Kidney (tissue), 14 donors: ENCODE results near the gene FAM32A. TPM values are rescaled to one million over a fixed set of nuclear protein-coding genes. Genes with fewer than 3 reads are reported as not detected.

Source experiments
- DNase-seq, 5 donors: peaks; one replicate each; pipeline ENCODE4 v3.0.0-alpha.2; 2013 to 2020
- FAIRE-seq: peaks from 2 replicates; lab custom pipeline; 2012; peaks lifted over from hg19 to GRCh38; lab: Jason Lieb, UNC
- H3K27ac ChIP-seq, 2 donors: one replicate each; pipeline ENCODE4 v1.7.0; 2013; ENCODE audit warnings: low read depth in 2 of 2, low read length in 2 of 2, inconsistent platforms in 1 of 2
- H3K27me3 ChIP-seq: one replicate; pipeline ENCODE4 v1.7.1; 2013; ENCODE audit warnings: low read length, inconsistent platforms; ENCODE audit not compliant: control insufficient read depth, insufficient read depth
- H3K36me3 ChIP-seq, 3 donors: one replicate each; pipeline versions ENCODE4 v1.7.0 to v1.7.1; 2013; ENCODE audit warnings: low read length in 3 of 3, control low read depth in 1 of 3, inconsistent platforms in 1 of 3; ENCODE audit not compliant: insufficient read depth in 3 of 3, control insufficient read depth in 2 of 3
- H3K4me1 ChIP-seq, 3 donors: one replicate each; pipeline versions ENCODE4 v1.7.0 to v1.7.1; 2013; ENCODE audit warnings: low read length in 3 of 3, inconsistent platforms in 1 of 3, low read depth in 1 of 3; ENCODE audit not compliant: control insufficient read depth in 2 of 3, insufficient read depth in 2 of 3
- H3K4me3 ChIP-seq, 3 donors: one replicate each; pipeline versions ENCODE4 v1.7.0 to v1.8.1; 2013; ENCODE audit warnings: low read length in 3 of 3, control low read depth in 1 of 3, inconsistent platforms in 1 of 3
- H3K9ac ChIP-seq, 3 donors: one replicate each; pipeline versions ENCODE4 v1.7.0 to v1.7.1; 2013; ENCODE audit warnings: low read length in 3 of 3, control low read depth in 1 of 3, inconsistent platforms in 1 of 3
- H3K9me3 ChIP-seq, 3 donors: one replicate each; pipeline versions ENCODE4 v1.7.0 to v1.7.1; 2013; ENCODE audit warnings: low read length in 3 of 3, control low read depth in 1 of 3, inconsistent platforms in 1 of 3; ENCODE audit not compliant: control insufficient read depth in 2 of 3, insufficient read depth in 1 of 3
- intact Hi-C: fragments of 100-400 bp; cut with DNase I; formaldehyde crosslinking; loops from one replicate; pipeline ENCODE4 v1.11.1; 2022
- polyA plus RNA-seq: library from polyadenylated mRNA; stranded (reverse); fragments of 350-450 nt; fragmentation: Illumina TruSeq; extraction: RNeasy Lipid Tissue Mini Kit (QIAGEN cat#74804); gene quantifications from one replicate; pipeline ENCODE4 v1.2.3, GENCODE V29; 2014; ENCODE audit warnings: low read depth, low replicate concordance; ENCODE audit not compliant: insufficient read depth
- total RNA-seq: library from RNA; stranded (reverse); fragmentation: NEBNext Ultra II Directional; extraction: Animal tissue kit (Norgen Biotek cat#: 25700); gene quantifications from one replicate; pipeline ENCODE4 v1.2.1, GENCODE V29; 2021
- TF ChIP-seq, protein P1 (sequence below): IDR thresholded peaks from 3 replicates; pipeline ENCODE4 v1.5.1; 2012; ENCODE audit warnings: mild to moderate bottlenecking, moderate library complexity, borderline replicate concordance; ENCODE audit not compliant: insufficient read depth; ENCODE audit errors: extremely low read depth
- donor health status: control.
- donor health status: control.
- donor health status: control.
- donor health status: control.
- donor health status: control.
- donor health status: DM: yes; HTN: yes; CAD: no.
- donor health status: Normal renal cell carcinoma (clear cell type).

Gene FAM32A
- total and polyA plus RNA-seq, 2 donors from 2014 or later: 53.5 to 105 TPM

DNA sequence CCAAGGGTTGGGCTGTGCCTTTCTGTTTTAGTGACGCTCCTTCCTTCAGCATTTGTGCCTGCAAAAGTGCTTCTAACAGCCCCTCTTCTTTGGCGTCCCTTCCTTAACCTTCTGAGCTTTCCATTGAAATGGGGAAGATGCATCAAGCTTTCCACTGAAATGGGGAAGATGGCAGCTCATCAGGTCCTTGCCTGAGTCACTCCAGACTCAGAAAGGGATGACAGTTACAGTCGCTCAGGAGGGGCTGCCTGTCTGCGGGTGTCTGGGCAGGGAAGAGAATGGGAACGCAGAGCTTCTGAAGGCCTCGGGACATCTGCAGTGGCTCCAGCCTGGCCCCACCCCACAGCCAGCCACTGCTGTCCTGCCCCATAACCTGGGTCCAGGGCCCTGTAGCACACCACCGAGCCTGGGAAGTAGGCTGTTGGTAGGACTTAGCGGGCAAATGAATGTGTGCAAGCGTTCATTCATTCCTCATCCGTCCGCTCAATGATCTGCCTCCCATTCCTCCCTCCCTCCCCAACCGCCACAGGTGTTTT lies 22.3 kb downstream of the FAM32A start:
- FAIRE-seq: no peak

DNA sequence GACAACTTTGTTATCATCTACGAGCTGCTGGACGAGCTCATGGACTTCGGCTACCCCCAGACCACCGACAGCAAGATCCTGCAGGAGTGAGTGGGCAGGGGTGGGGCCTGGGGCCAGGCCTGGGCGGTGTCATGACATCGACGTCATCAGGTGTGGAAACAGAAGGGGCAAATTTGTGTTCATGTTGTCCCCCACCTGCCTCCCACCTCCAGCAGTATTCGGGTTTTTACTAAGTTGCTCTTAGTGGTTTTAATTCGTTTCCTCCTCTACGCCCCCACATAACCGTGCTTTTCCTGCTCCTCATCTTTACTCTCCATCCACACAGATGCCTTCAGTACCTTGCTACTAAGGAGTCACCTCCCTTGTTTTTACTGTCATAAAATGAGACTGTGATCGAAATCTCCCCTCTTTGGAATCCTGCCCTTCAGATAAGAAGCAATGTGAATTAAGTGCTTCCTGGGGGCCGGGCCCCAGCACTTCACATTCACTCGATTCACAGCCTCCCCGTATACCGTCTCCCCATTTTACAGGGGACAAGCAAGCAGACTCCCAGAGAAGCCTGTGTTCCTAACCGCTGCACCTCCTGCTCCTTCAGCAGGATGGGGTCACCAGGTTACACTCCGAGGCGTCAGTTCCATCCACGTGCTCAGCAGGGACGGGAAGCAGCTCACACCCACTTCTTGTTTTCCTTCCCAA lies 23.0 kb downstream of the FAM32A start:
- DNase-seq: no peak
- H3K36me3 ChIP-seq: peaks cover 0 to 49% (median 17%) of the 10 kb centered on the region in 3 donors
- no peaks in the 10 kb centered on the region for H3K27me3 ChIP-seq
- H3K27ac ChIP-seq: no peak overlapping the region
- peaks cover 0 to 10% (median 5%) of the 10 kb centered on the region in 3 donors for H3K4me1 ChIP-seq
- H3K9me3 ChIP-seq: no peaks in the 10 kb centered on the region
- H3K4me3 ChIP-seq: no peak overlapping the region
- intact Hi-C loops: no loop called here
- FAIRE-seq: no peak
- TF ChIP-seq, protein P1, sequence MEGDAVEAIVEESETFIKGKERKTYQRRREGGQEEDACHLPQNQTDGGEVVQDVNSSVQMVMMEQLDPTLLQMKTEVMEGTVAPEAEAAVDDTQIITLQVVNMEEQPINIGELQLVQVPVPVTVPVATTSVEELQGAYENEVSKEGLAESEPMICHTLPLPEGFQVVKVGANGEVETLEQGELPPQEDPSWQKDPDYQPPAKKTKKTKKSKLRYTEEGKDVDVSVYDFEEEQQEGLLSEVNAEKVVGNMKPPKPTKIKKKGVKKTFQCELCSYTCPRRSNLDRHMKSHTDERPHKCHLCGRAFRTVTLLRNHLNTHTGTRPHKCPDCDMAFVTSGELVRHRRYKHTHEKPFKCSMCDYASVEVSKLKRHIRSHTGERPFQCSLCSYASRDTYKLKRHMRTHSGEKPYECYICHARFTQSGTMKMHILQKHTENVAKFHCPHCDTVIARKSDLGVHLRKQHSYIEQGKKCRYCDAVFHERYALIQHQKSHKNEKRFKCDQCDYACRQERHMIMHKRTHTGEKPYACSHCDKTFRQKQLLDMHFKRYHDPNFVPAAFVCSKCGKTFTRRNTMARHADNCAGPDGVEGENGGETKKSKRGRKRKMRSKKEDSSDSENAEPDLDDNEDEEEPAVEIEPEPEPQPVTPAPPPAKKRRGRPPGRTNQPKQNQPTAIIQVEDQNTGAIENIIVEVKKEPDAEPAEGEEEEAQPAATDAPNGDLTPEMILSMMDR: no peak
- H3K9ac ChIP-seq: no peak overlapping the region

More for the DNA sequence above, 22.3 kb downstream of the FAM32A start:
- intact Hi-C loops: no loop called here
- Histone ChIP-seq H3K4me1 (peaks cover 0 to 10% (median 5%) of the 10 kb centered on the region in 3 donors), H3K9ac (no peak overlapping the region), H3K27ac (no peak overlapping the region), H3K4me3 (no peak overlapping the region), H3K36me3 (peaks cover 0 to 55% (median 18%) of the 10 kb centered on the region in 3 donors), H3K27me3 (no peaks in the 10 kb centered on the region), H3K9me3 (no peaks in the 10 kb centered on the region)
- DNase-seq: no peak
- TF ChIP-seq, protein P1: no peak

DNA sequence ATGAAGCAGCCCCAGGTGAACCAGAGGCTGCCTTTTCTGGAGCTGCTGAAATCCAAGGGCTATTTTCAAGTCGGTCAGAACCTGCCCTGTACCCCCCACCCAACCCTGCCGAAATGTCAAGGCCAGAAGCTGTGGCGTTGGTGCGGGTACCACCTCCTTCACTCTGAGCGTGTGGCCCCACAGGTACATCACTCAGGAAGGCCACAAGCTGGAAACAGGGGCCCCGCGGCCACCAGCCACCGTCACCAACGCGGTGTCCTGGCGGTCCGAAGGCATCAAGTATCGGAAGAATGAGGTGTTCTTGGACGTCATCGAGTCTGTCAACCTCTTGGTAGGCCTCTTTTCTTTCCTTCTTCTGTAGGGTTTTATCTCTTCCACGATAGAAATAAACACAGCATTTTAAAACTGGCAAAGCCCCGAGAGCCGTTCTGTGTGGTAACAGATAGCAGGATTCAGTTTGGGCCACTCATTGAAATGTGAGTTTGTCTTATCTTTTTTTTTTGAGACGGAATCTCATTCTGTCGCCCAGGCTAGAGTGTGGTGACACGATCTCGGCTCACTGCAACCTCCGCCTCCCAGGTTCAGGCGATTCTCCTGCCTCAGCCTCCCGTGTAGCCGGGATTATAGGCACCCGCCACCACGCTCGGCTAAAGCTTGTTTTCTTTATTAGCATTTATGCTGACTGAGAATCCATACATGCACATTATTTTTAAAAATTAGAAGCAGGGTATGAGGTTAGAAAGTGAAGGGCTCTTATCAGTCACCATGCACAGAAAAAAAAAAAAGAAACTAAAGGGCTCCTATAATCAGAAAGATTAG lies 23.8 kb downstream of the FAM32A start:
- intact Hi-C loops: no loop called here
- Histone ChIP-seq H3K4me3 (no peak overlapping the region), H3K4me1 (peaks cover 0 to 10% (median 5%) of the 10 kb centered on the region in 3 donors), H3K36me3 (peaks cover 0 to 40% (median 12%) of the 10 kb centered on the region in 3 donors), H3K27me3 (no peaks in the 10 kb centered on the region), H3K9me3 (no peaks in the 10 kb centered on the region), H3K27ac (no peak overlapping the region), H3K9ac (no peak overlapping the region)
- FAIRE-seq (no peak), DNase-seq (no peak)
- TF ChIP-seq, protein P1: no peak
